ENCODE data around the gene SPSB1. TPM values are rescaled to one million over a fixed set of nuclear protein-coding genes. Genes with fewer than 3 reads are reported as not detected.

SPSB1 gene
- total and polyA plus RNA-seq, 10 of the 15 experiments (the other 5 are each of a cell fraction or from before 2014, with no cell fraction given) = 0.02 to 2.0 (median 0.90) TPM; not detected in 1

GRCh38 chr1:9328715-9329114 lies 36.0 kb downstream of the SPSB1 start:
- ChIA-PET SMC1A (ENCODE audit: uncharacterized antibody, unreplicated experiment) (no interaction called here), CTCF (interaction anchor here (0.7 kb wide), 1 partner anchor 275 kb away, joined by 3 read pairs; no protein-coding TSS in a partner anchor), RAD21 (ENCODE audit: unreplicated experiment) (no interaction called here), POLR2A (no interaction called here)
- ATAC-seq (no peak), DNase-seq (ENCODE audit: low read depth, low spot score) (no peak), FAIRE-seq (no peak)
- no peak overlapping the region for H3K27ac ChIP-seq (ENCODE audit: control insufficient read depth, insufficient read depth)
- no peak overlapping the region for H3K4me3 ChIP-seq
- in situ Hi-C loops (cut with MboI) (no loop called here), intact Hi-C loops (cut with micrococcal nuclease; ENCODE audit: unreplicated experiment) (no loop called here)
- H2AFZ ChIP-seq (ENCODE audit: control insufficient read depth, low read depth, low read length) = no peak overlapping the region
- H3K27me3 ChIP-seq (replicated peaks in 1 of 2; ENCODE audit: control insufficient read depth in 2 of 2, insufficient read depth in 2 of 2, low read length in 1 of 2) = no peaks in the 10 kb centered on the region; a peak in 1 of 4 replicates
- BruUV-seq (replicated peaks) = no TSS peak
- no peaks in the 10 kb centered on the region for H3K79me2 ChIP-seq (ENCODE audit: control insufficient read depth, insufficient read depth, low read length)
- H3K4me2 ChIP-seq (ENCODE audit: control insufficient read depth, insufficient read depth) = no peak overlapping the region
- no peaks in the 10 kb centered on the region for H4K20me1 ChIP-seq (ENCODE audit: control insufficient read depth, insufficient read depth)
- WGBS (ENCODE audit: insufficient coverage, insufficient replicate concordance, low lambda C conversion rate, missing lambda C conversion rate) = 58% methylated on average over 12 of the region's 12 CpGs
- 0 out of 2 replicates have a peak, but pooled peaks cover 3% of the 10 kb centered on the region for H3K4me1 ChIP-seq (ENCODE audit: control insufficient read depth, insufficient read depth, low read length)
- no peaks in the 10 kb centered on the region for H3K36me3 ChIP-seq (ENCODE audit: control insufficient read depth in 2 of 2, insufficient read depth in 2 of 2, low read length in 1 of 2)
- H3K9me3 ChIP-seq (replicated peaks; ENCODE audit: control insufficient read depth, insufficient read depth, low read length) = no peaks in the 10 kb centered on the region
- H3K9ac ChIP-seq (ENCODE audit: control insufficient read depth, insufficient read depth, low read length) = no peak overlapping the region
- TF ChIP-seq PRDM15 (CRISPR knock-in tag; IDR thresholded peaks at IDR 0.05) (no peak), EP300 (IDR thresholded peaks at IDR 0.05; ENCODE audit: borderline replicate concordance in 1 of 2, control insufficient read depth in 1 of 2, low read depth in 2 of 2, low read length in 2 of 2) (no peak), HSF1 (IDR thresholded peaks at IDR 0.05; ENCODE audit: low read depth, low read length) (no peak), ESRRA (IDR thresholded peaks at IDR 0.05; ENCODE audit: low read length) (no peak), PKNOX1 (IDR thresholded peaks at IDR 0.05) (no peak), NR2F1 (conservative IDR thresholded peaks at IDR 0.05) (no peak), SMAD1 (IDR thresholded peaks at IDR 0.05; ENCODE audit: low read depth, partially characterized antibody) (no peak), SPI1 (IDR thresholded peaks at IDR 0.05; ENCODE audit: borderline replicate concordance, insufficient read depth, low read depth, low read length) (no peak), POLR2AphosphoS2 (IDR thresholded peaks at IDR 0.05; ENCODE audit: low read depth, low read length) (no peak), IKZF1 (conservative IDR thresholded peaks at IDR 0.05) (no peak), IRF5 (IDR thresholded peaks at IDR 0.05; ENCODE audit: borderline replicate concordance) (no peak), TCF12 (IDR thresholded peaks at IDR 0.05; ENCODE audit: low read depth, low read length) (no peak), USF2 (IDR thresholded peaks at IDR 0.05; ENCODE audit: borderline replicate concordance, low read depth, low read length) (no peak), TARDBP (IDR thresholded peaks at IDR 0.05; ENCODE audit: borderline replicate concordance) (no peak)

Data from GM12878 (cell line).